Measurements from ENCODE around the gene PRR12.

The PRR12 gene

GRCh38 chr19:49624967-49625910, 34.3 kb downstream of the PRR12 start:
- DNase-seq = no peak

GRCh38 chr19:49626226-49626625, 35.2 kb downstream of the PRR12 start:
- DNase-seq = no peak

GRCh38 chr19:49629659-49630058, 38.7 kb downstream of the PRR12 start:
- no peak for DNase-seq

GRCh38 chr19:49631014-49631588, 40.1 kb downstream of the PRR12 start:
- peak; percentile 16 for DNase-seq

- no peak for DNase-seq
Measured at GRCh38 chr19:49631610-49632192, 40.7 kb downstream of the PRR12 start.

- DNase-seq = no peak
Measured at GRCh38 chr19:49632576-49632975, 41.6 kb downstream of the PRR12 start.

- peak; percentile 25 for DNase-seq
Measured at GRCh38 chr19:49633273-49633672, 42.3 kb downstream of the PRR12 start.

- DNase-seq = peak; percentile 17
Measured at GRCh38 chr19:49635530-49636232, 44.7 kb downstream of the PRR12 start.

GRCh38 chr19:49636233-49636932, 45.4 kb downstream of the PRR12 start:
- no peak for DNase-seq

- DNase-seq = peak; percentile 84
Measured at GRCh38 chr19:49637821-49638738, 47.1 kb downstream of the PRR12 start.

- no peak for DNase-seq
Measured at GRCh38 chr19:49639401-49640112, 48.6 kb downstream of the PRR12 start.

GRCh38 chr19:49640113-49640898, 49.3 kb downstream of the PRR12 start, which contains the start of gene RRAS:
TSS of gene RRAS (minus strand) at chr19:49640143. CDS start at chr19:49640098, 45 bp downstream.
- peak; percentile 100 for DNase-seq

- peak; percentile 100 for DNase-seq
Measured at GRCh38 chr19:49641688-49642491, 50.9 kb downstream of the PRR12 start, which contains the start of gene SCAF1. TSS of gene SCAF1 (plus strand) at chr19:49642209. CDS start at chr19:49645027, 2,818 bp downstream.

- DNase-seq = peak; percentile 13
Measured at GRCh38 chr19:49642492-49643035, 51.6 kb downstream of the PRR12 start.

- no peak for DNase-seq
Measured at GRCh38 chr19:49643466-49643865, 52.5 kb downstream of the PRR12 start.

- DNase-seq = no peak
Measured at GRCh38 chr19:49645592-49645991, 54.6 kb downstream of the PRR12 start.

- no peak for DNase-seq
Measured at GRCh38 chr19:49645995-49646394, 55.0 kb downstream of the PRR12 start.

GRCh38 chr19:49646586-49646985, 55.6 kb downstream of the PRR12 start:
- DNase-seq = no peak
